Testis (tissue), 3 donors: Measurements from ENCODE around the gene AFF1. TPM values are rescaled to one million over a fixed set of nuclear protein-coding genes. Genes with fewer than 3 reads are reported as not detected.

Source experiments
- DNase-seq: peaks from one replicate; pipeline ENCODE4 v3.0.0-alpha.2; 2019
- H3K27ac ChIP-seq, 2 donors: fragments of 200-600 bp; sonication (generic); one replicate each; pipeline ENCODE4 v1.5.1; 2019
- H3K27me3 ChIP-seq: fragments of 200-600 bp; sonication (generic); one replicate; pipeline ENCODE4 v1.5.1; 2019
- H3K36me3 ChIP-seq: fragments of 200-600 bp; sonication (generic); one replicate; pipeline ENCODE4 v1.5.1; 2017; ENCODE audit warnings: low read depth; ENCODE audit errors: missing control alignments
- H3K4me1 ChIP-seq: fragments of 200-600 bp; sonication (generic); one replicate; pipeline ENCODE4 v1.5.1; 2019
- H3K4me3 ChIP-seq, 2 donors: fragments of 200-600 bp; sonication (generic); one replicate each; pipeline ENCODE4 v1.5.1; 2017 to 2019
- H3K9me3 ChIP-seq: fragments of 200-600 bp; sonication (generic); one replicate; pipeline ENCODE4 v1.5.1; 2017
- CTCF ChIP-seq, 3 experiments: fragments of 450-650 bp in 2 of 3; fragments of 200-600 bp in 1 of 3; sonication (generic) in 1 of 3; IDR thresholded peaks; one replicate each; pipeline ENCODE4 v1.5.1; 2016 to 2019; ENCODE audit warnings: antibody characterized with exemption in 3 of 3, mild to moderate bottlenecking in 2 of 3, moderate library complexity in 1 of 3
- POLR2A ChIP-seq: fragments of 450-650 bp; IDR thresholded peaks from one replicate; pipeline ENCODE4 v1.6.1; 2017; ENCODE audit warnings: antibody characterized with exemption, mild to moderate bottlenecking, moderate library complexity
- WGBS, 2 donors: methylation state at CpG; one replicate each; pipeline ENCODE4 v1.1.5; 2018; 5-methylcytosine and 5-hydroxymethylcytosine counted together
- intact Hi-C: fragments of 100-400 bp; cut with DNase I; formaldehyde crosslinking; loops from one replicate; pipeline ENCODE4 v1.15.1; 2023; ENCODE audit warnings: low total_unique reads
- polyA plus RNA-seq: library from polyadenylated mRNA; stranded (reverse); fragments of 350-450 nt; fragmentation: Illumina TruSeq; extraction: RNeasy Lipid Tissue Mini Kit (QIAGEN cat#74804); gene quantifications from one replicate; pipeline ENCODE4 v1.2.3, GENCODE V29; 2014; ENCODE audit warnings: low read depth, low replicate concordance; ENCODE audit not compliant: insufficient read depth
- total RNA-seq, 2 donors: library from RNA; depleted of rRNA; stranded (reverse); fragments of >200 nt; gene quantifications; one replicate each; pipeline ENCODE4 v1.2.3, GENCODE V29; 2016

AFF1 gene
- total and polyA plus RNA-seq, 3 donors from 2014 or later = 15.8 to 56.8 (median 53.6) TPM

- no peak for DNase-seq
- intact Hi-C loops = no loop called here
- no peaks in the 10 kb centered on the region for H3K36me3 ChIP-seq
- peaks cover 5% of the 10 kb centered on the region for H3K4me1 ChIP-seq
- H3K4me3 ChIP-seq = no peak overlapping the region
- 96 to 100% methylated on average over 1 of the region's 1 CpG for WGBS, 2 donors
- no peak for TF ChIP-seq POLR2A
- H3K9me3 ChIP-seq = no peaks in the 10 kb centered on the region
- no peaks in the 10 kb centered on the region for H3K27me3 ChIP-seq
- H3K27ac ChIP-seq = no peak overlapping the region
Observed at GRCh38 chr4:86957215-86957614, 22.4 kb downstream of the AFF1 start.

- DNase-seq = no peak
- no peak overlapping the region for H3K4me3 ChIP-seq
- no peak for TF ChIP-seq CTCF (IDR thresholded peaks at IDR 0.05)
- TF ChIP-seq POLR2A = no peak
- no peaks in the 10 kb centered on the region for H3K36me3 ChIP-seq
- H3K9me3 ChIP-seq = no peaks in the 10 kb centered on the region
- no peaks in the 10 kb centered on the region for H3K27me3 ChIP-seq
- intact Hi-C loops = no loop called here
- WGBS, 2 donors = 84 to 86% methylated on average over 11 of the region's 11 CpGs
- no peak overlapping the region for H3K27ac ChIP-seq
- H3K4me1 ChIP-seq = peaks cover 5% of the 10 kb centered on the region
Observed at GRCh38 chr4:86959588-86960500, 25.0 kb downstream of the AFF1 start.

- H3K4me1 ChIP-seq = peaks cover 5% of the 10 kb centered on the region
- intact Hi-C loops = no loop called here
- H3K9me3 ChIP-seq = no peaks in the 10 kb centered on the region
- no peak for DNase-seq
- H3K4me3 ChIP-seq = no peak overlapping the region
- no peaks in the 10 kb centered on the region for H3K36me3 ChIP-seq
- 49 to 52% methylated on average over 2 of the region's 2 CpGs for WGBS, 2 donors
- TF ChIP-seq CTCF (IDR thresholded peaks at IDR 0.05) (no peak), POLR2A (no peak)
- no peak overlapping the region for H3K27ac ChIP-seq
- no peaks in the 10 kb centered on the region for H3K27me3 ChIP-seq
Observed at GRCh38 chr4:86960557-86960961, 25.7 kb downstream of the AFF1 start.

- TF ChIP-seq POLR2A (no peak), CTCF (IDR thresholded peaks at IDR 0.05) (no peak)
- Histone ChIP-seq H3K27me3 (no peaks in the 10 kb centered on the region), H3K9me3 (no peaks in the 10 kb centered on the region), H3K4me1 (peaks cover 5% of the 10 kb centered on the region), H3K27ac (no peak overlapping the region), H3K4me3 (no peak overlapping the region), H3K36me3 (no peaks in the 10 kb centered on the region)
- intact Hi-C loops = no loop called here
- WGBS, 2 donors = 89 to 91% methylated on average over 4 of the region's 4 CpGs
- DNase-seq = no peak
Observed at GRCh38 chr4:86961116-86961515, 26.3 kb downstream of the AFF1 start.

- TF ChIP-seq CTCF (IDR thresholded peaks at IDR 0.05) (no peak), POLR2A (no peak)
- Histone ChIP-seq H3K36me3 (no peaks in the 10 kb centered on the region), H3K9me3 (no peaks in the 10 kb centered on the region), H3K27ac (no peak overlapping the region), H3K4me3 (no peak overlapping the region), H3K27me3 (no peaks in the 10 kb centered on the region), H3K4me1 (peaks cover 5% of the 10 kb centered on the region)
- WGBS, 2 donors = 55 to 63% methylated on average over 9 of the region's 9 CpGs
- intact Hi-C loops = no loop called here
- DNase-seq = no peak
Observed at GRCh38 chr4:86961605-86962295, 26.9 kb downstream of the AFF1 start.
